Panc1 (cell line): ENCODE data around the gene MYLK2. TPM values are rescaled to one million over a fixed set of nuclear protein-coding genes. Genes with fewer than 3 reads are reported as not detected.
A peak's percentile ranks its signal among the peaks of the same experiment; 100 is the strongest.

Source experiments
- ATAC-seq: fragments of 200-7000 bp; cut with Tn5 transposase; 2 replicates; pipeline ENCODE4 v1.9.1; 2020; ENCODE audit warnings: mild to moderate bottlenecking, moderate library complexity
- BruUV-seq: library from RNA; stranded (reverse); fragments of 400-500 nt; replicated peaks from 2 replicates; lab custom pipeline; 2021; lab: Mats Ljungman, UMichigan
- CTCF ChIA-PET: fragments of 300-600 bp; sonication (Branson Sonifier 250); formaldehyde crosslinking; loops from one replicate; lab custom pipeline; 2022; ENCODE audit warnings: antibody characterized with exemption; lab: Charles Lee
- POLR2A ChIA-PET: fragments of 300-600 bp; sonication (Branson Sonifier 250); formaldehyde crosslinking; loops from one replicate; lab custom pipeline; 2022; ENCODE audit warnings: antibody characterized with exemption; lab: Charles Lee
- DNase-seq: peaks from one replicate; pipeline ENCODE4 v3.0.0-alpha.2; 2010; ENCODE audit warnings: low read depth, low spot score
- H3K27ac ChIP-seq: 2 replicates; pipeline ENCODE4 v1.5.1; 2011; ENCODE audit warnings: mild to moderate bottlenecking, low read length, inconsistent platforms
- H3K27me3 ChIP-seq: fragments of 200-500 bp; sonication (Bioruptor generic); 2 replicates; pipeline ENCODE4 v1.6.0; 2014; ENCODE audit warnings: low read length, inconsistent platforms; ENCODE audit not compliant: control insufficient read depth, insufficient read depth
- H3K36me3 ChIP-seq: fragments of 200-500 bp; sonication (Bioruptor generic); 2 replicates; pipeline ENCODE4 v1.5.1; 2014; ENCODE audit warnings: inconsistent platforms, mild to moderate bottlenecking, low read length, moderate library complexity; ENCODE audit not compliant: control insufficient read depth, insufficient read depth
- H3K4me1 ChIP-seq: 2 replicates; pipeline ENCODE4 v1.5.1; 2011; ENCODE audit warnings: inconsistent platforms, mild to moderate bottlenecking, low read length, moderate library complexity; ENCODE audit not compliant: control insufficient read depth, insufficient read depth
- H3K4me3 ChIP-seq, 2 experiments: 2 replicates each; pipeline ENCODE4 v1.5.1; 2011 to 2012; ENCODE audit warnings: low read depth in 2 of 2, low read length in 2 of 2, mild to moderate bottlenecking in 2 of 2, inconsistent platforms in 1 of 2, moderate library complexity in 1 of 2
- H3K9me3 ChIP-seq: fragments of 200-500 bp; sonication (Bioruptor generic); 2 replicates; pipeline ENCODE4 v1.5.1; 2014; ENCODE audit warnings: low read depth, mild to moderate bottlenecking, inconsistent platforms, low read length, moderate library complexity; ENCODE audit not compliant: control insufficient read depth, insufficient read depth
- CTCF ChIP-seq: fragments of 450-650 bp; IDR thresholded peaks from 2 replicates; pipeline ENCODE4 v1.5.1; 2017; ENCODE audit warnings: mild to moderate bottlenecking
- POLR2AphosphoS5 ChIP-seq: IDR thresholded peaks from 2 replicates; pipeline ENCODE4 v1.6.1; 2012; ENCODE audit warnings: mild to moderate bottlenecking, low read depth, low read length, moderate library complexity
- SIN3A ChIP-seq: IDR thresholded peaks from 2 replicates; pipeline ENCODE4 v1.6.1; 2012; ENCODE audit warnings: low read depth, mild to moderate bottlenecking, low read length, moderate library complexity, borderline replicate concordance; ENCODE audit not compliant: insufficient read depth
- TCF7L2 ChIP-seq: IDR thresholded peaks from 2 replicates; pipeline ENCODE4 v1.6.1; 2011; ENCODE audit warnings: mild to moderate bottlenecking, low read depth, low read length, inconsistent platforms
- in situ Hi-C: cut with HindIII; loops from 2 replicates; pipeline ENCODE4 v1.10.0; 2016; ENCODE audit warnings: low sequenced_read_pairs, low pct_unique_long_range_greater_than_20kb
- intact Hi-C: fragments of 100-400 bp; cut with micrococcal nuclease; formaldehyde crosslinking; loops from one replicate; pipeline ENCODE4 v1.10.0; 2022; ENCODE audit not compliant: unreplicated experiment
- total RNA-seq: library from RNA; stranded (reverse); gene quantifications from one replicate; pipeline ENCODE4 v1.2.1, GENCODE V29; 2021; ENCODE audit not compliant: unreplicated experiment
- TF ChIP-seq, protein P1 (sequence below), 2 experiments: IDR thresholded peaks; 2 replicates each; pipeline ENCODE4 v1.6.1; 2011 to 2012; ENCODE audit warnings: low read depth in 2 of 2, control low read depth in 1 of 2, low read length in 1 of 2, mild to moderate bottlenecking in 1 of 2, moderate library complexity in 1 of 2; ENCODE audit not compliant: insufficient read depth in 1 of 2

The MYLK2 gene
- total RNA-seq, 1 experiment from 2014 or later = 0.87 TPM

DNA sequence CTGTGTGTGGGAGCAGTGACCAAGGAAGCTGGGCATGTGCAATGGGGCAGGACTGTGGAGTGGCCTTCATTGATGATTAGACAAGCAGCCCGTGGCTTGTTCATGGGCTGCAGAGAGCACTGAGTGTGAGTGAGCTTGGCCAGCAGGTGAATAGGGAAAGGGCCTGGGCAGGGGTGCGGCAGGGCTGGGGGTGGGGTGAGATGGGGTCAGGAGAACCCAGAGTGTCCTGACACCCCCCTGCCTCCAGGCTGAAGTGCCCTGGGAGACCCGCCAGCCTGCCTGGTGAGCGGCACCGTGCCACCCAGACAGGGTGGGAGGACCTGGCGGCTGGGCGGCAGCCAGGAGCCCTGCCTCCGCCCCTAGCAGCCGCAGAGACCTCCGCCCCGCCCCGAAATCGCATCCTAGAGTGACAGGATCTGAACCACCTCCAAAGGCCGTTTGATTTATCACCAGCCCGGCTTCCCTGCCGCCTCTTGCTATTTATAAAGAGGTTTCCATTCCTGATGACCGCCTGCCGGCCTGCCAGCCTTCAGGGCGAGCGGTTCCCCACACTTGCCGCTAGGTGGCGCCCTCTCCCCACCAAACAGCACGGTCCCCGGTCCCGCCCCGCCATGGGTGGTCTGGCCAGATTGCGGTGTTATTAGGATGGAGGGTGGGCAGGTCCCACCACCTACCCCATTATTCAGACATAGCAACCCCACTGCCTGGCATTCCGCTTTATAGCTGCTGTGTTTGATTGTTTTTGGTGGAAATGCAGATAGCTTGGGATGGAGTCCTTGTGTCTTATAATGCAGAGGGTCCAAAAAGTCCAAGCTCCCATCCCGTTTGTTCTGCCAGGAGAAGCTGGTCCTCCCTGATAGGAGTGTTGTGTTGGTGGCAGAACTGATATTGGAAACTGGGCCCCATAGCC is 3.5 kb downstream of the MYLK2 start:
- no peak for DNase-seq
- CTCF ChIA-PET = interaction anchor here (0.6 to 2.1 kb wide), 19 partner anchors 15 to 398 kb away, joined by 3 to 13 read pairs (median 4); partner anchors contain the start of gene PDRG1
- intact Hi-C loops (loop anchor here (1.0 to 5.0 kb wide), 3 partner anchors 24 to 270 kb away; no protein-coding TSS in a partner anchor), in situ Hi-C loops (no loop called here)
- Histone ChIP-seq H3K36me3 (no peaks in the 10 kb centered on the region), H3K27me3 (no peaks in the 10 kb centered on the region), H3K9me3 (no peaks in the 10 kb centered on the region), H3K27ac (no peak overlapping the region), H3K4me3 (peak overlapping the region; percentile 14 to 44), H3K4me1 (peaks cover 12% of the 10 kb centered on the region)
- ATAC-seq = peak; percentile 89
- no TSS peak for BruUV-seq
- TF ChIP-seq TCF7L2 = no peak
- TF ChIP-seq, protein P1, sequence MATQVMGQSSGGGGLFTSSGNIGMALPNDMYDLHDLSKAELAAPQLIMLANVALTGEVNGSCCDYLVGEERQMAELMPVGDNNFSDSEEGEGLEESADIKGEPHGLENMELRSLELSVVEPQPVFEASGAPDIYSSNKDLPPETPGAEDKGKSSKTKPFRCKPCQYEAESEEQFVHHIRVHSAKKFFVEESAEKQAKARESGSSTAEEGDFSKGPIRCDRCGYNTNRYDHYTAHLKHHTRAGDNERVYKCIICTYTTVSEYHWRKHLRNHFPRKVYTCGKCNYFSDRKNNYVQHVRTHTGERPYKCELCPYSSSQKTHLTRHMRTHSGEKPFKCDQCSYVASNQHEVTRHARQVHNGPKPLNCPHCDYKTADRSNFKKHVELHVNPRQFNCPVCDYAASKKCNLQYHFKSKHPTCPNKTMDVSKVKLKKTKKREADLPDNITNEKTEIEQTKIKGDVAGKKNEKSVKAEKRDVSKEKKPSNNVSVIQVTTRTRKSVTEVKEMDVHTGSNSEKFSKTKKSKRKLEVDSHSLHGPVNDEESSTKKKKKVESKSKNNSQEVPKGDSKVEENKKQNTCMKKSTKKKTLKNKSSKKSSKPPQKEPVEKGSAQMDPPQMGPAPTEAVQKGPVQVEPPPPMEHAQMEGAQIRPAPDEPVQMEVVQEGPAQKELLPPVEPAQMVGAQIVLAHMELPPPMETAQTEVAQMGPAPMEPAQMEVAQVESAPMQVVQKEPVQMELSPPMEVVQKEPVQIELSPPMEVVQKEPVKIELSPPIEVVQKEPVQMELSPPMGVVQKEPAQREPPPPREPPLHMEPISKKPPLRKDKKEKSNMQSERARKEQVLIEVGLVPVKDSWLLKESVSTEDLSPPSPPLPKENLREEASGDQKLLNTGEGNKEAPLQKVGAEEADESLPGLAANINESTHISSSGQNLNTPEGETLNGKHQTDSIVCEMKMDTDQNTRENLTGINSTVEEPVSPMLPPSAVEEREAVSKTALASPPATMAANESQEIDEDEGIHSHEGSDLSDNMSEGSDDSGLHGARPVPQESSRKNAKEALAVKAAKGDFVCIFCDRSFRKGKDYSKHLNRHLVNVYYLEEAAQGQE (IDR thresholded peaks at IDR 0.05; ENCODE audit: insufficient read depth in 1 of 2, low read depth in 2 of 2, low read length in 1 of 2) = no peak
- peak; percentile 100 for TF ChIP-seq CTCF
- TF ChIP-seq POLR2AphosphoS5 = peak; percentile 45
- no peak for TF ChIP-seq SIN3A
- POLR2A ChIA-PET = no interaction called here

DNA sequence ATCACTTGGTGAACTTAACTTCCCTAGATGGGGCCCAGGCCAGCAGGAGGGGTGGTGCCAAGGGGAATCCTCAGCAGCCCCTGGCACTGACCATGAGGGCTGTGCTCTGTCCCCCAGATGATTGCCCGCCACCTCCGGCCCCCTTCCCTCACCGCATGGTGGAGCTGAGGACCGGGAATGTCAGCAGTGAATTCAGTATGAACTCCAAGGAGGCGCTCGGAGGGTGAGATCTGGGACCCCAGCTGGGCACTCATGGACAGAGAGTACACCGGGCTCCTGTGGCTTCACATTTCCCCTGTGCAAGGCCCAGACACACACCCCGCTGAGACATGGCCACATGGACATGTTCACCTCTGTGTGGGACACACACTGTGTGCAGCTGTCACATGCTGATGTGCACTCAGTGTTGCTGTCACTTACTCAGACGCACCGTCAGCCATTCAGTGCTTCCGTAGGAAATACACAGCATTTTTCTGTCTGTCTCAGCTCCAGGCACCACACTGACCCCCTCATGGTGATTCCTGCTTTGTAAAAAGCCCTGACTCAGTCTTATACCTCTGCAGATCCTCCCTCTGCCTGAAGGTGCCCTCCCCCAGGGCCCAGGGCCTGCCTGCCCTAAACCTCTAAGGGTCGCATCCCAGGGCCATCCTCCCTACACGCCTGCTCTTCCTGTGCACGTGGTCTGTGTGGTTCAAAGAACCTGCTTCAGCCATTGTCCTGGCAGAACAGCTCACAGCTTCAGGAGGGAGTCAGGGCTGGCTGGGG is 4.4 kb downstream of the MYLK2 start:
- in situ Hi-C loops (no loop called here), intact Hi-C loops (loop anchor here (1.0 to 5.0 kb wide), 3 partner anchors 23 to 269 kb away; no protein-coding TSS in a partner anchor)
- Histone ChIP-seq H3K36me3 (no peaks in the 10 kb centered on the region), H3K27me3 (no peaks in the 10 kb centered on the region), H3K9me3 (no peaks in the 10 kb centered on the region), H3K4me3 (no peak overlapping the region), H3K27ac (peak overlapping the region; percentile 36; the same call in 1 of the 2 replicates), H3K4me1 (peaks cover 12% of the 10 kb centered on the region)
- POLR2A ChIA-PET = no interaction called here
- DNase-seq = no peak
- ATAC-seq = peak; percentile 7; the same call in 1 of the 2 replicates
- CTCF ChIA-PET = interaction anchor here (0.5 to 2.1 kb wide), 14 partner anchors 14 to 214 kb away, joined by 3 to 13 read pairs (median 6); partner anchors contain the start of gene PDRG1
- no TSS peak for BruUV-seq
- TF ChIP-seq TCF7L2 (no peak), SIN3A (no peak), POLR2AphosphoS5 (no peak), CTCF (no peak)
- TF ChIP-seq, protein P1 (IDR thresholded peaks at IDR 0.05; ENCODE audit: insufficient read depth in 1 of 2, low read depth in 2 of 2, low read length in 1 of 2) = no peak
